Liver (tissue), 9 donors: ENCODE data around the gene DCLK2. TPM values are rescaled to one million over a fixed set of nuclear protein-coding genes. Genes with fewer than 3 reads are reported as not detected.

ENCODE experiments used
- DNase-seq: peaks from one replicate; pipeline ENCODE4 v3.0.0-alpha.2; 2017; ENCODE audit warnings: low spot score
- H3K27ac ChIP-seq, 2 donors: one replicate each; pipeline ENCODE4 v1.7.0; 2013; ENCODE audit warnings: inconsistent platforms in 2 of 2, low read length in 2 of 2, control low read depth in 1 of 2, low read depth in 1 of 2, mild to moderate bottlenecking in 1 of 2
- H3K27me3 ChIP-seq, 4 donors: one replicate each; pipeline versions ENCODE4 v1.6.1 to v1.7.0; 2013; ENCODE audit warnings: low read length in 3 of 4, inconsistent platforms in 1 of 4, mild to moderate bottlenecking in 1 of 4, moderate library complexity in 1 of 4; ENCODE audit not compliant: control insufficient read depth in 4 of 4, insufficient read depth in 4 of 4
- H3K36me3 ChIP-seq, 4 donors: one replicate each; pipeline versions ENCODE4 v1.6.1 to v1.7.0; 2013; ENCODE audit warnings: low read length in 3 of 4, mild to moderate bottlenecking in 3 of 4, low read depth in 1 of 4, moderate library complexity in 1 of 4; ENCODE audit not compliant: control insufficient read depth in 4 of 4, insufficient read depth in 3 of 4
- H3K4me1 ChIP-seq, 4 donors: one replicate each; pipeline versions ENCODE4 v1.6.1 to v1.7.0; 2013; ENCODE audit warnings: low read length in 3 of 4, mild to moderate bottlenecking in 3 of 4, moderate library complexity in 1 of 4; ENCODE audit not compliant: control insufficient read depth in 4 of 4, insufficient read depth in 4 of 4
- H3K4me3 ChIP-seq, 3 donors: one replicate each; pipeline versions ENCODE4 v1.6.1 to v1.7.0; 2013; ENCODE audit warnings: low read length in 3 of 3, control low read depth in 1 of 3, low read depth in 1 of 3, mild to moderate bottlenecking in 1 of 3
- H3K9ac ChIP-seq, 2 donors: one replicate each; pipeline ENCODE4 v1.7.0; 2013; ENCODE audit warnings: low read length in 2 of 2, mild to moderate bottlenecking in 2 of 2, moderate library complexity in 2 of 2, control low read depth in 1 of 2, low read depth in 1 of 2
- H3K9me3 ChIP-seq, 4 donors: one replicate each; pipeline versions ENCODE4 v1.6.1 to v1.7.0; 2013; ENCODE audit warnings: low read length in 3 of 4; ENCODE audit not compliant: control insufficient read depth in 4 of 4
- GABPA ChIP-seq, 2 donors: IDR thresholded peaks in 1 of 2; conservative IDR thresholded peaks in 1 of 2; 2 replicates each; pipeline ENCODE4 v1.6.1; 2016; ENCODE audit warnings: antibody characterized with exemption in 2 of 2, mild to moderate bottlenecking in 1 of 2, moderate library complexity in 1 of 2
- HNF4A ChIP-seq, 2 donors: conservative IDR thresholded peaks; 2 replicates each; pipeline ENCODE4 v1.6.1; 2016; ENCODE audit warnings: antibody characterized with exemption in 2 of 2, mild to moderate bottlenecking in 2 of 2
- HNF4G ChIP-seq: IDR thresholded peaks from 2 replicates; pipeline ENCODE4 v1.6.1; 2016; ENCODE audit warnings: antibody characterized with exemption
- JUND ChIP-seq, 2 donors: IDR thresholded peaks; 2 replicates each; pipeline ENCODE4 v1.6.1; 2016; ENCODE audit warnings: antibody characterized with exemption in 2 of 2
- NR2F2 ChIP-seq: IDR thresholded peaks from 2 replicates; pipeline ENCODE4 v1.6.1; 2016; ENCODE audit warnings: antibody characterized with exemption
- RAD21 ChIP-seq, 2 donors: IDR thresholded peaks; 2 replicates each; pipeline ENCODE4 v1.6.1; 2016; ENCODE audit warnings: antibody characterized with exemption in 2 of 2, mild to moderate bottlenecking in 2 of 2
- RXRA ChIP-seq, 2 donors: IDR thresholded peaks; 2 replicates each; pipeline ENCODE4 v1.6.1; 2017 to 2018; ENCODE audit warnings: antibody characterized with exemption in 2 of 2, mild to moderate bottlenecking in 1 of 2
- SP1 ChIP-seq: IDR thresholded peaks from 2 replicates; pipeline ENCODE4 v1.6.1; 2018; ENCODE audit warnings: antibody characterized with exemption, mild to moderate bottlenecking
- TAF1 ChIP-seq: conservative IDR thresholded peaks from 2 replicates; pipeline ENCODE4 v1.6.1; 2016; ENCODE audit warnings: antibody characterized with exemption, mild to moderate bottlenecking
- WGBS: extraction: QIAGEN DNeasy Blood & Tissue Kit; methylation state at CpG from one replicate; pipeline ENCODE4 v1.1.7; 2013; 5-methylcytosine and 5-hydroxymethylcytosine counted together
- polyA plus RNA-seq, 2 donors: library from polyadenylated mRNA; stranded (reverse) in 1 of 2; unstranded in 1 of 2; fragments of 200-250 nt in 1 of 2; fragments of >200 nt in 1 of 2; fragmentation: Nextera tagmentation in 1 of 2; extraction: Ambion mirVana in 1 of 2; gene quantifications; one replicate each; pipeline versions ENCODE4 v1.2.1 to v1.2.3, GENCODE V29; 2013 to 2015
- total RNA-seq, 2 donors: library from RNA; depleted of rRNA; stranded (reverse); fragments of >200 nt; gene quantifications; one replicate each; pipeline ENCODE4 v1.2.3, GENCODE V29; 2014
- TF ChIP-seq, protein P1 (sequence below): IDR thresholded peaks from 2 replicates; pipeline ENCODE4 v1.6.1; 2016; ENCODE audit warnings: antibody characterized with exemption
- TF ChIP-seq, protein P2 (sequence below): IDR thresholded peaks from 2 replicates; pipeline ENCODE4 v1.6.1; 2016; ENCODE audit warnings: antibody characterized with exemption
- TF ChIP-seq, protein P3 (sequence below): IDR thresholded peaks from 2 replicates; pipeline ENCODE4 v1.6.1; 2016; ENCODE audit warnings: antibody characterized with exemption
- TF ChIP-seq, protein P4 (sequence below): fragments of 150-350 bp; IDR thresholded peaks from 2 replicates; pipeline ENCODE4 v1.5.1; 2017; ENCODE audit warnings: improper control_type of control experiment, low read depth, low read length; ENCODE audit not compliant: missing input control
- donor health status: healthy.
- donor health status: healthy.
- donor health status: healthy.
- donor health status: healthy.
- donor health status: healthy.

Gene DCLK2
- total and polyA plus RNA-seq, 4 donors = 0.14 to 1.7 (median 0.50) TPM

DNA sequence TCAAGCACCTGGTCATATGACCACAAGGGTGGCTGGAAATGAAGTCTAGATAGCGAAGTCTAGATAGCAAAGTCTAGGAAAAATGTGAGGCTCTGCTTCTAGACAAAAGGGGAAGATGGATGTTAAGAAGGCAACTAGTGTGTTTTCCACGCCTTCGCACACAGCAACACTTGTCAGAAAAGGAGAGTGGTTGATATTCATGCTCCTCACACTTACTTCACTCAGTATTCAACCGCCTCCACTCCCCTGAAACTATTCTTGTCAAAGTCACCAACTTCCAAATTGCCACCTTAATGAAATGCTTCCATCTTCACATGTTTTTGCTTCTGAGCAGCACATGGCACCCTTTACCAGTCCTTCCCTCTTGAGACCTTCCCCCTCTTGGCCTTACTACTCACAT is 27.7 kb upstream of the DCLK2 start:
- Histone ChIP-seq H3K27me3 (peaks cover 0 to 4% (median 0%) of the 10 kb centered on the region in 4 donors), H3K36me3 (no peaks in the 10 kb centered on the region), H3K4me3 (no peak overlapping the region), H3K27ac (no peak overlapping the region), H3K9ac (no peak overlapping the region), H3K9me3 (peaks cover 0 to 1% (median 0%) of the 10 kb centered on the region in 4 donors), H3K4me1 (no peaks in the 10 kb centered on the region)
- WGBS = 94% methylated on average over 4 of the region's 4 CpGs
- TF ChIP-seq, protein P1, sequence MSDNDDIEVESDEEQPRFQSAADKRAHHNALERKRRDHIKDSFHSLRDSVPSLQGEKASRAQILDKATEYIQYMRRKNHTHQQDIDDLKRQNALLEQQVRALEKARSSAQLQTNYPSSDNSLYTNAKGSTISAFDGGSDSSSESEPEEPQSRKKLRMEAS = no peak
- TF ChIP-seq TAF1 (no peak), JUND (IDR thresholded peaks at IDR 0.05) (no peak), RAD21 (IDR thresholded peaks at IDR 0.05) (no peak)
- TF ChIP-seq, protein P2, sequence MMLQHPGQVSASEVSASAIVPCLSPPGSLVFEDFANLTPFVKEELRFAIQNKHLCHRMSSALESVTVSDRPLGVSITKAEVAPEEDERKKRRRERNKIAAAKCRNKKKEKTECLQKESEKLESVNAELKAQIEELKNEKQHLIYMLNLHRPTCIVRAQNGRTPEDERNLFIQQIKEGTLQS = no peak
- no peak for DNase-seq

DNA sequence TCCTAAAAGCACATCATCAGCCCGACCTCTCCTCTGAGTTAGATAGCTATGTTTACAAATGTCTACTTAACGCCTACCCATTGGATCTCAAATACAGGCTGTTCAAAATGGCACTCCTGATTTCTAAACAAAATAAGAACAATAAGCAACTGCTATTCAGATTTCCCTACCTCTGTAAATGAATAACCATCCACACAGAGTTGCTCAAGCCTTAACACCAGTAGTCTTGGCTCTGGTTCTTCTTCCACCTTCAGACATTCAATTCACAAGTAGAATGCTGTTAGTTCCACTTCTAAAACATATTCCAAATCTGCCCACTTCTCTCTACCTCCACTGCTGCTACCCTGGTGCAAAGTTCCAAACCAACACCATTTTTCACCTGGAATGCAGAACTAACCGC is 27.1 kb upstream of the DCLK2 start:
- Histone ChIP-seq H3K9me3 (peaks cover 0 to 1% (median 0%) of the 10 kb centered on the region in 4 donors), H3K9ac (no peak overlapping the region), H3K27me3 (peaks cover 0 to 4% (median 0%) of the 10 kb centered on the region in 4 donors), H3K36me3 (no peaks in the 10 kb centered on the region), H3K4me3 (no peak overlapping the region), H3K27ac (no peak overlapping the region), H3K4me1 (no peaks in the 10 kb centered on the region)
- TF ChIP-seq RAD21 (IDR thresholded peaks at IDR 0.05) (no peak), HNF4G (no peak), HNF4A (conservative IDR thresholded peaks at IDR 0.05) (no peak), GABPA (IDR thresholded peaks at IDR 0.05 in 1 of 2, conservative IDR thresholded peaks at IDR 0.05 in 1 of 2) (no peak), JUND (IDR thresholded peaks at IDR 0.05) (no peak), TAF1 (no peak), SP1 (no peak), NR2F2 (no peak)
- TF ChIP-seq, protein P1 = no peak
- TF ChIP-seq, protein P3, sequence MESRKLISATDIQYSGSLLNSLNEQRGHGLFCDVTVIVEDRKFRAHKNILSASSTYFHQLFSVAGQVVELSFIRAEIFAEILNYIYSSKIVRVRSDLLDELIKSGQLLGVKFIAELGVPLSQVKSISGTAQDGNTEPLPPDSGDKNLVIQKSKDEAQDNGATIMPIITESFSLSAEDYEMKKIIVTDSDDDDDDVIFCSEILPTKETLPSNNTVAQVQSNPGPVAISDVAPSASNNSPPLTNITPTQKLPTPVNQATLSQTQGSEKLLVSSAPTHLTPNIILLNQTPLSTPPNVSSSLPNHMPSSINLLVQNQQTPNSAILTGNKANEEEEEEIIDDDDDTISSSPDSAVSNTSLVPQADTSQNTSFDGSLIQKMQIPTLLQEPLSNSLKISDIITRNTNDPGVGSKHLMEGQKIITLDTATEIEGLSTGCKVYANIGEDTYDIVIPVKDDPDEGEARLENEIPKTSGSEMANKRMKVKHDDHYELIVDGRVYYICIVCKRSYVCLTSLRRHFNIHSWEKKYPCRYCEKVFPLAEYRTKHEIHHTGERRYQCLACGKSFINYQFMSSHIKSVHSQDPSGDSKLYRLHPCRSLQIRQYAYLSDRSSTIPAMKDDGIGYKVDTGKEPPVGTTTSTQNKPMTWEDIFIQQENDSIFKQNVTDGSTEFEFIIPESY = no peak
- TF ChIP-seq, protein P4, sequence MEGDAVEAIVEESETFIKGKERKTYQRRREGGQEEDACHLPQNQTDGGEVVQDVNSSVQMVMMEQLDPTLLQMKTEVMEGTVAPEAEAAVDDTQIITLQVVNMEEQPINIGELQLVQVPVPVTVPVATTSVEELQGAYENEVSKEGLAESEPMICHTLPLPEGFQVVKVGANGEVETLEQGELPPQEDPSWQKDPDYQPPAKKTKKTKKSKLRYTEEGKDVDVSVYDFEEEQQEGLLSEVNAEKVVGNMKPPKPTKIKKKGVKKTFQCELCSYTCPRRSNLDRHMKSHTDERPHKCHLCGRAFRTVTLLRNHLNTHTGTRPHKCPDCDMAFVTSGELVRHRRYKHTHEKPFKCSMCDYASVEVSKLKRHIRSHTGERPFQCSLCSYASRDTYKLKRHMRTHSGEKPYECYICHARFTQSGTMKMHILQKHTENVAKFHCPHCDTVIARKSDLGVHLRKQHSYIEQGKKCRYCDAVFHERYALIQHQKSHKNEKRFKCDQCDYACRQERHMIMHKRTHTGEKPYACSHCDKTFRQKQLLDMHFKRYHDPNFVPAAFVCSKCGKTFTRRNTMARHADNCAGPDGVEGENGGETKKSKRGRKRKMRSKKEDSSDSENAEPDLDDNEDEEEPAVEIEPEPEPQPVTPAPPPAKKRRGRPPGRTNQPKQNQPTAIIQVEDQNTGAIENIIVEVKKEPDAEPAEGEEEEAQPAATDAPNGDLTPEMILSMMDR = no peak
- no peak for DNase-seq
- WGBS = 77% methylated on average over 3 of the region's 3 CpGs

DNA sequence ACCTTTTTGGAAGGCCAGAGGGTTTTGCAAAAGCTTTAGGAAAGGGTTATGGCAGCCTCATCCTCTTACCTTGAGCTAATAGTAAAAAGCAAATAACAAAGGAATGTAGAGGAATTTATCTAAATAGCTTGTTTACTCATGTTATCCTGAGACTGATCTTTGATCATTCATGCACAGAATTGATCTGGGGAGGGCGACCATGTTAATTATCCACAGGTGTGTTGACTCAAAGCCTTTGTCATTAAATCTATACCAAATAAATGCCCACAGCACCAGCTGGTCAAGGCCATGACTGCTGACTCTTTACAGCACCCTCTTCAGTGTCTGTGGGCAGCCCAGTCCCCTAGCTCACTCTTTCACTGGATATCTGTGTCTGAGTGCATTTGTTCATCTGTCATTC is 22.8 kb upstream of the DCLK2 start:
- DNase-seq = no peak
- Histone ChIP-seq H3K9ac (no peak overlapping the region), H3K27ac (no peak overlapping the region), H3K27me3 (peaks cover 0 to 4% (median 0%) of the 10 kb centered on the region in 4 donors), H3K4me3 (no peak overlapping the region), H3K9me3 (peaks cover 0 to 1% (median 0%) of the 10 kb centered on the region in 4 donors), H3K36me3 (no peaks in the 10 kb centered on the region), H3K4me1 (no peaks in the 10 kb centered on the region)
- 39% methylated on average over 1 of the region's 1 CpG for WGBS
- TF ChIP-seq, protein P2 = no peak
- TF ChIP-seq SP1 (no peak), RXRA (IDR thresholded peaks at IDR 0.05) (no peak), TAF1 (no peak), NR2F2 (no peak), RAD21 (IDR thresholded peaks at IDR 0.05) (no peak), HNF4G (no peak)
